Endothelial cell of umbilical vein (primary cell): ENCODE results near the gene TM4SF20.

Experiments
- CTCF ChIP-seq, 2 donors: IDR thresholded peaks; 1 replicate in 1 of 2; 2 replicates in 1 of 2; pipeline ENCODE4 v1.5.1; 2011; ENCODE audit warnings: low read length in 2 of 2, mild to moderate bottlenecking in 2 of 2, moderate library complexity in 2 of 2, control low read depth in 1 of 2, inconsistent platforms in 1 of 2, low read depth in 1 of 2; ENCODE audit not compliant: insufficient read depth in 1 of 2; ENCODE audit errors: extremely low read depth in 1 of 2
- EZH2 ChIP-seq: IDR thresholded peaks from 2 replicates; pipeline ENCODE4 v1.6.1; 2012; ENCODE audit warnings: borderline replicate concordance, low read depth, mild to moderate bottlenecking, moderate library complexity, low read length, inconsistent platforms; ENCODE audit not compliant: severe bottlenecking
- GATA2 ChIP-seq: IDR thresholded peaks from 2 replicates; pipeline ENCODE4 v1.7.0; 2011; ENCODE audit warnings: low read depth, mild to moderate bottlenecking, moderate library complexity, mixed read lengths, low read length; ENCODE audit not compliant: insufficient read length, insufficient read depth
- JUN ChIP-seq: IDR thresholded peaks from 2 replicates; pipeline ENCODE4 v1.6.1; 2011; ENCODE audit warnings: borderline replicate concordance, low read depth; ENCODE audit not compliant: insufficient read length, insufficient read depth
- MAX ChIP-seq: IDR thresholded peaks from 2 replicates; pipeline ENCODE4 v1.6.1; 2011; ENCODE audit not compliant: insufficient read depth, insufficient read length
- MYC ChIP-seq: IDR thresholded peaks from one replicate; pipeline ENCODE4 v1.6.1; 2011; ENCODE audit warnings: mild to moderate bottlenecking, low read depth, low read length
- POLR2A ChIP-seq: IDR thresholded peaks from 2 replicates; pipeline ENCODE4 v1.6.1; 2012; ENCODE audit warnings: low read depth, mild to moderate bottlenecking, control low read depth, low read length
- POLR2AphosphoS5 ChIP-seq: IDR thresholded peaks from 2 replicates; pipeline ENCODE4 v1.6.1; 2012; ENCODE audit warnings: low read depth, mild to moderate bottlenecking, control low read depth, low read length, moderate library complexity; ENCODE audit not compliant: insufficient read depth

- no peak for TF ChIP-seq CTCF (IDR thresholded peaks at IDR 0.05; ENCODE audit: extremely low read depth in 1 of 2, insufficient read depth in 1 of 2, low read depth in 1 of 2, low read length in 2 of 2)
- no peak for TF ChIP-seq EZH2
- TF ChIP-seq POLR2A, result no peak
- TF ChIP-seq POLR2AphosphoS5, result no peak
- TF ChIP-seq MAX, result no peak
- no peak for TF ChIP-seq GATA2
- no peak for TF ChIP-seq MYC
- TF ChIP-seq JUN, result no peak
Measured at GRCh38 chr2:227413371-227413770, 34.3 kb upstream of the TM4SF20 start.
